Nephron progenitor cell (in vitro differentiated cells): Measurements from ENCODE around the gene KLHDC8B.

Source experiments
- DNase-seq: peaks from one replicate; pipeline ENCODE4 v3.0.0; 2021
- H3K27ac Mint-ChIP-seq: 2 replicates; pipeline ENCODE4 v1.8.0; 2021; ENCODE audit warnings: mild to moderate bottlenecking, moderate library complexity, mixed read lengths
- H3K27me3 Mint-ChIP-seq: 2 replicates; pipeline ENCODE4 v1.8.0; 2021; ENCODE audit warnings: mild to moderate bottlenecking, low read depth, mixed read lengths; ENCODE audit not compliant: poor library complexity
- H3K36me3 Mint-ChIP-seq: 2 replicates; pipeline ENCODE4 v1.8.0; 2021; ENCODE audit warnings: low read depth, mixed read lengths
- H3K4me1 Mint-ChIP-seq: 2 replicates; pipeline ENCODE4 v1.8.0; 2021; ENCODE audit warnings: mixed read lengths
- H3K4me3 Mint-ChIP-seq: 2 replicates; pipeline ENCODE4 v1.8.0; 2021; ENCODE audit warnings: mild to moderate bottlenecking, moderate library complexity, mixed read lengths
- H3K9me3 Mint-ChIP-seq: 2 replicates; pipeline ENCODE4 v1.8.0; 2021; ENCODE audit warnings: mild to moderate bottlenecking, moderate library complexity, mixed read lengths
- CTCF ChIP-seq: fragments of 200-600 bp; sonication (generic); IDR thresholded peaks from 2 replicates; pipeline ENCODE4 v1.5.0; 2021; ENCODE audit warnings: antibody characterized with exemption

The KLHDC8B gene

GRCh38 chr3:49161197-49161596 is 10.2 kb upstream of the KLHDC8B start:
- Mint-ChIP-seq H3K36me3 (peaks cover 20% of the 10 kb centered on the region), H3K27ac (no peak overlapping the region), H3K9me3 (no peaks in the 10 kb centered on the region), H3K27me3 (no peaks in the 10 kb centered on the region), H3K4me1 (peaks cover 24% of the 10 kb centered on the region), H3K4me3 (no peak overlapping the region)
- no peak for TF ChIP-seq CTCF
- DNase-seq = no peak

GRCh38 chr3:49161808-49162530 is 9.4 kb upstream of the KLHDC8B start:
- H3K9me3 Mint-ChIP-seq = no peaks in the 10 kb centered on the region
- H3K27ac Mint-ChIP-seq = no peak overlapping the region
- H3K4me3 Mint-ChIP-seq = no peak overlapping the region
- peaks cover 20% of the 10 kb centered on the region for H3K36me3 Mint-ChIP-seq
- no peak for DNase-seq
- H3K4me1 Mint-ChIP-seq = peaks cover 24% of the 10 kb centered on the region
- TF ChIP-seq CTCF = no peak
- H3K27me3 Mint-ChIP-seq = no peaks in the 10 kb centered on the region

GRCh38 chr3:49162751-49163419 is 8.5 kb upstream of the KLHDC8B start:
- no peak for DNase-seq
- Mint-ChIP-seq H3K27me3 (peaks cover 4% of the 10 kb centered on the region), H3K4me1 (peaks cover 24% of the 10 kb centered on the region), H3K36me3 (peaks cover 20% of the 10 kb centered on the region), H3K9me3 (no peaks in the 10 kb centered on the region), H3K27ac (no peak overlapping the region), H3K4me3 (no peak overlapping the region)
- no peak for TF ChIP-seq CTCF

GRCh38 chr3:49163609-49164008 is 7.8 kb upstream of the KLHDC8B start:
- peak overlapping the region; percentile 20 for H3K4me3 Mint-ChIP-seq
- no peak for TF ChIP-seq CTCF
- no peak for DNase-seq
- H3K27me3 Mint-ChIP-seq = peaks cover 8% of the 10 kb centered on the region
- H3K4me1 Mint-ChIP-seq = peaks cover 18% of the 10 kb centered on the region
- H3K27ac Mint-ChIP-seq = no peak overlapping the region
- H3K9me3 Mint-ChIP-seq = no peaks in the 10 kb centered on the region
- peaks cover 20% of the 10 kb centered on the region for H3K36me3 Mint-ChIP-seq

GRCh38 chr3:49164983-49165720 is 6.2 kb upstream of the KLHDC8B start:
- Mint-ChIP-seq H3K27me3 (peaks cover 14% of the 10 kb centered on the region), H3K36me3 (peaks cover 20% of the 10 kb centered on the region), H3K4me3 (peak overlapping the region; percentile 95), H3K4me1 (peaks cover 20% of the 10 kb centered on the region), H3K9me3 (no peaks in the 10 kb centered on the region), H3K27ac (peak overlapping the region; percentile 80)
- DNase-seq = no peak
- no peak for TF ChIP-seq CTCF
